RPMI7951 (cell line): Measurements from ENCODE around the gene PARD6G. TPM values are rescaled to one million over a fixed set of nuclear protein-coding genes. Genes with fewer than 3 reads are reported as not detected.
"Not testable (repeated sequence)": the region's sequence is repeated elsewhere in the genome, so short reads cannot be mapped to it uniquely, and the experiment has no call there.

Experiments used
- DNase-seq: peaks from one replicate; pipeline ENCODE4 v3.0.0-alpha.2; 2012; ENCODE audit warnings: low read depth
- total RNA-seq: library from RNA; depleted of rRNA; stranded (reverse); fragments of >200 nt; shearing (Covaris generic); gene quantifications from 2 replicates; pipeline ENCODE4 v1.2.3, GENCODE V29; 2014

PARD6G gene
- total RNA-seq, 1 experiment from 2014 or later: 0.24 TPM

GRCh38 chr18:80171054-80171872 lies 76.1 kb downstream of the PARD6G start:
- DNase-seq: peak; percentile 11

GRCh38 chr18:80170395-80171053 lies 76.8 kb downstream of the PARD6G start:
- DNase-seq: no peak

- no peak for DNase-seq
Measured at GRCh38 chr18:80169607-80170006, 77.7 kb downstream of the PARD6G start.

- no peak for DNase-seq
Measured at GRCh38 chr18:80168982-80169381, 78.3 kb downstream of the PARD6G start.

GRCh38 chr18:80168346-80168745 lies 79.0 kb downstream of the PARD6G start:
- no peak for DNase-seq

- DNase-seq: no peak
Measured at GRCh38 chr18:80167931-80168330, 79.4 kb downstream of the PARD6G start.

GRCh38 chr18:80167331-80167730 lies 80.0 kb downstream of the PARD6G start:
- DNase-seq: no peak

- no peak for DNase-seq
Measured at GRCh38 chr18:80166725-80167124, 80.6 kb downstream of the PARD6G start.

GRCh38 chr18:80166240-80166639 lies 81.1 kb downstream of the PARD6G start:
- no peak for DNase-seq

- DNase-seq: not testable (repeated sequence)
Measured at GRCh38 chr18:80164727-80165355, 82.5 kb downstream of the PARD6G start.

- DNase-seq: no peak
Measured at GRCh38 chr18:80163183-80163582, 84.1 kb downstream of the PARD6G start.

GRCh38 chr18:80161781-80162417 lies 85.4 kb downstream of the PARD6G start:
- no peak for DNase-seq

GRCh38 chr18:80159713-80160636 lies 87.3 kb downstream of the PARD6G start:
- no peak for DNase-seq

- no peak for DNase-seq
Measured at GRCh38 chr18:80158365-80158764, 88.9 kb downstream of the PARD6G start.

GRCh38 chr18:80157708-80158343 lies 89.5 kb downstream of the PARD6G start:
- DNase-seq: peak; percentile 43

- DNase-seq: no peak
Measured at GRCh38 chr18:80154293-80154692, 93.0 kb downstream of the PARD6G start.

- DNase-seq: no peak
Measured at GRCh38 chr18:80149667-80150066, 97.6 kb downstream of the PARD6G start.

- DNase-seq: no peak
Measured at GRCh38 chr18:80148326-80149199, 98.8 kb downstream of the PARD6G start.
